NCI-H146 (cell line): ENCODE results near the gene CDH20.

Source experiments
- DNase-seq: peaks from one replicate; lab custom pipeline; 2025; lab: John Stamatoyannopoulos, UW

Gene CDH20

GRCh38 chr18:61531182-61531581 is 198.0 kb downstream of the CDH20 start:
- DNase-seq: no peak

GRCh38 chr18:61531891-61532290 is 198.7 kb downstream of the CDH20 start:
- no peak for DNase-seq

- DNase-seq: no peak
These were observed 202.2 kb downstream of the CDH20 start for GRCh38 chr18:61535401-61535800.

- no peak for DNase-seq
These were observed 208.4 kb downstream of the CDH20 start for GRCh38 chr18:61541673-61542072.

GRCh38 chr18:61542596-61542995 is 209.4 kb downstream of the CDH20 start:
- no peak for DNase-seq

GRCh38 chr18:61543518-61543917 is 210.3 kb downstream of the CDH20 start:
- DNase-seq: no peak

GRCh38 chr18:61544178-61544577 is 210.9 kb downstream of the CDH20 start:
- no peak for DNase-seq

- peak; percentile 36 for DNase-seq
These were observed 212.3 kb downstream of the CDH20 start for GRCh38 chr18:61545281-61546245.

GRCh38 chr18:61546590-61546989 is 213.4 kb downstream of the CDH20 start:
- no peak for DNase-seq

GRCh38 chr18:61549416-61549815 is 216.2 kb downstream of the CDH20 start:
- DNase-seq: no peak

- DNase-seq: no peak
These were observed 216.7 kb downstream of the CDH20 start for GRCh38 chr18:61549889-61550288.

- DNase-seq: peak; percentile 75
These were observed 218.4 kb downstream of the CDH20 start for GRCh38 chr18:61551586-61551985.

- no peak for DNase-seq
These were observed 219.9 kb downstream of the CDH20 start for GRCh38 chr18:61553045-61553659.

- no peak for DNase-seq
These were observed 221.0 kb downstream of the CDH20 start for GRCh38 chr18:61554117-61554776.

GRCh38 chr18:61554946-61555361 is 221.7 kb downstream of the CDH20 start:
- no peak for DNase-seq

GRCh38 chr18:61556316-61556715 is 223.1 kb downstream of the CDH20 start:
- no peak for DNase-seq

- DNase-seq: no peak
These were observed 223.6 kb downstream of the CDH20 start for GRCh38 chr18:61556862-61557261.

GRCh38 chr18:61569176-61569892 is 236.1 kb downstream of the CDH20 start:
- DNase-seq: no peak

- no peak for DNase-seq
These were observed 236.8 kb downstream of the CDH20 start for GRCh38 chr18:61570070-61570469.

- no peak for DNase-seq
These were observed 238.9 kb downstream of the CDH20 start for GRCh38 chr18:61572084-61572655.

GRCh38 chr18:61572871-61573270 is 239.6 kb downstream of the CDH20 start:
- DNase-seq: no peak

- DNase-seq: no peak
These were observed 241.4 kb downstream of the CDH20 start for GRCh38 chr18:61574665-61575064.
